ENCODE data around the gene BMP6.

Gene BMP6

GRCh38 chr6:7907159-7907558 lies 181.3 kb downstream of the BMP6 start:
- no peak for DNase-seq

GRCh38 chr6:7909323-7910276 lies 183.7 kb downstream of the BMP6 start:
- DNase-seq: peak in 4 of 5 experiments; percentile 6 to 46 (median 26)

- DNase-seq: peak in 1 of 5 experiments; percentile 60
These were observed 184.4 kb downstream of the BMP6 start for GRCh38 chr6:7910298-7910653.

- DNase-seq: peak; percentile 44 to 78 (median 58)
These were observed 184.9 kb downstream of the BMP6 start, which contains the start of gene TXNDC5 for GRCh38 chr6:7910654-7911344. Gene TXNDC5 (minus strand): TSS chr6:7910788. CDS start chr6:7910776, 12 bp downstream.

- no peak for DNase-seq
These were observed 185.4 kb downstream of the BMP6 start for GRCh38 chr6:7911345-7911725.

GRCh38 chr6:7912024-7912423 lies 186.1 kb downstream of the BMP6 start:
- DNase-seq: no peak

- peak in 1 of 5 experiments; percentile 8 for DNase-seq
These were observed 187.0 kb downstream of the BMP6 start for GRCh38 chr6:7912736-7913517.

- DNase-seq: no peak
These were observed 188.4 kb downstream of the BMP6 start for GRCh38 chr6:7914311-7914710.

GRCh38 chr6:7914991-7915789 lies 189.3 kb downstream of the BMP6 start:
- no peak for DNase-seq

GRCh38 chr6:7916959-7917358 lies 191.1 kb downstream of the BMP6 start:
- no peak for DNase-seq

- no peak for DNase-seq
These were observed 191.8 kb downstream of the BMP6 start for GRCh38 chr6:7917729-7918128.

GRCh38 chr6:7918403-7918802 lies 192.5 kb downstream of the BMP6 start:
- DNase-seq: no peak

- DNase-seq: peak in 1 of 5 experiments; percentile 28
These were observed 194.0 kb downstream of the BMP6 start for GRCh38 chr6:7919871-7920270.

GRCh38 chr6:7920425-7920824 lies 194.5 kb downstream of the BMP6 start:
- no peak for DNase-seq

- no peak for DNase-seq
These were observed 195.1 kb downstream of the BMP6 start for GRCh38 chr6:7921046-7921445.

GRCh38 chr6:7921632-7922092 lies 195.8 kb downstream of the BMP6 start:
- DNase-seq: no peak

- no peak for DNase-seq
These were observed 196.7 kb downstream of the BMP6 start for GRCh38 chr6:7922596-7922995.

GRCh38 chr6:7924867-7925266 lies 199.0 kb downstream of the BMP6 start:
- no peak for DNase-seq
